Measurements from ENCODE around the gene DOCK9. TPM values are rescaled to one million over a fixed set of nuclear protein-coding genes. Genes with fewer than 3 reads are reported as not detected.

Gene DOCK9
- total and polyA plus RNA-seq, 9 of the 15 experiments (the other 6 are each of a cell fraction or from before 2014, with no cell fraction given), result 3.5 to 25.3 (median 16.7) TPM

DNA sequence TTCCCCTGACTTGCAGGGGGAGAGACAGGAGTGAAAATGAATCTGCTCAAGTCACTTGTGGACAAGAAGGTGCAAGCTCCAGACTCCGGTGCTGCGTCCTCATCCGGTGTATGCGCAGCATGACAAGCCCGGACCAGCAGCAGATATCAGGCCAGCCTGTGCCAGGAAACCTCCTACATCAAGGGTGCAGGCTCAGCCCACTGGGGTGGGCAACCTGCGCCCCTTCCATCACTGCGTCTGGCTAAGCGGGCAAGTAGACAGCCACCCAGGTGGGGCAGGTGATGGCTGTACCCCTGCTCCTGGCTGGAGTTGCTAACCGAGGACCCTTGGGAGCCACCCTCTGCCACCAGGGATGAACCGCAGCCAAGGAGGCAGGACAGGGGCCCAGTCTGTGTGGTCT lies 192.5 kb downstream of the DOCK9 start (continued):
- TF ChIP-seq TAF9B (IDR thresholded peaks at IDR 0.05; ENCODE audit: partially characterized antibody) (no peak), ZNF274 (IDR thresholded peaks at IDR 0.05; ENCODE audit: borderline replicate concordance, low read depth, low read length) (no peak), MXI1 (IDR thresholded peaks at IDR 0.05; ENCODE audit: low read depth, low read length) (no peak), ZKSCAN3 (CRISPR knock-in tag; IDR thresholded peaks at IDR 0.05) (no peak), PTBP1 (IDR thresholded peaks at IDR 0.05; ENCODE audit: low read depth, low read length) (no peak), BACH1 (tag; IDR thresholded peaks at IDR 0.05) (no peak)
- TF ChIP-seq, protein P1, sequence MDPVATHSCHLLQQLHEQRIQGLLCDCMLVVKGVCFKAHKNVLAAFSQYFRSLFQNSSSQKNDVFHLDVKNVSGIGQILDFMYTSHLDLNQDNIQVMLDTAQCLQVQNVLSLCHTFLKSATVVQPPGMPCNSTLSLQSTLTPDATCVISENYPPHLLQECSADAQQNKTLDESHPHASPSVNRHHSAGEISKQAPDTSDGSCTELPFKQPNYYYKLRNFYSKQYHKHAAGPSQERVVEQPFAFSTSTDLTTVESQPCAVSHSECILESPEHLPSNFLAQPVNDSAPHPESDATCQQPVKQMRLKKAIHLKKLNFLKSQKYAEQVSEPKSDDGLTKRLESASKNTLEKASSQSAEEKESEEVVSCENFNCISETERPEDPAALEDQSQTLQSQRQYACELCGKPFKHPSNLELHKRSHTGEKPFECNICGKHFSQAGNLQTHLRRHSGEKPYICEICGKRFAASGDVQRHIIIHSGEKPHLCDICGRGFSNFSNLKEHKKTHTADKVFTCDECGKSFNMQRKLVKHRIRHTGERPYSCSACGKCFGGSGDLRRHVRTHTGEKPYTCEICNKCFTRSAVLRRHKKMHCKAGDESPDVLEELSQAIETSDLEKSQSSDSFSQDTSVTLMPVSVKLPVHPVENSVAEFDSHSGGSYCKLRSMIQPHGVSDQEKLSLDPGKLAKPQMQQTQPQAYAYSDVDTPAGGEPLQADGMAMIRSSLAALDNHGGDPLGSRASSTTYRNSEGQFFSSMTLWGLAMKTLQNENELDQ (CRISPR knock-in tag; IDR thresholded peaks at IDR 0.05; ENCODE audit: borderline replicate concordance), result no peak

DNA sequence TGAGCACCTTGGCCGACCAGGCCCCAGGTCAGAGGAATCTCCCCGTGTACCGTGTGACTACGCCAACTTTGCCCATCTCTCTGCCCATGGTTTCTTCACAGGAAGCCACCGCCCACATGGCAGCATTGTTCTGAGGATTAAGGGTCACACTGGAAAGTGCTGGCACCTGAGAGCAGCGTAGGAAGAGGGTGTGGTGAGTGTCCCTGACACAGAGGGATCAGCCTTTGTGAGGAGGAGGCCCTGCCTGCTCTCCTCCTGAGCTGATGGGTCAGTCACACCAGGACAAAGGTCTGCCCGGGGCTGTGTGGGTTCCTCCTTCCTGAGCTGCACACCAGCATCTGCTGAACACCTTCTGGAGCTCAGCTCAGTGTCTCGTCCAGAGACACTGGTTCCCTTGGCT lies 193.2 kb downstream of the DOCK9 start:
- Histone ChIP-seq H3K4me1 (replicated peaks in 1 of 2; ENCODE audit: control insufficient read depth in 2 of 2, insufficient read depth in 2 of 2, low read length in 2 of 2) (no peaks in the 10 kb centered on the region), H3K4me2 (ENCODE audit: insufficient read depth, low read length) (no peak overlapping the region), H3K27ac (ENCODE audit: extremely low read depth, low read depth, low read length) (no peak overlapping the region), H3K79me2 (ENCODE audit: control insufficient read depth, insufficient read depth, low read length) (no peaks in the 10 kb centered on the region), H3K36me3 (ENCODE audit: control insufficient read depth, insufficient read depth, low read length) (no peaks in the 10 kb centered on the region), H3K9ac (ENCODE audit: insufficient read depth in 1 of 2, low read depth in 2 of 2, low read length in 2 of 2) (no peak overlapping the region), H3K27me3 (ENCODE audit: control insufficient read depth in 2 of 2, insufficient read depth in 2 of 2, low read length in 2 of 2) (peaks cover 10 to 62% of the 10 kb centered on the region in 2 experiments; a peak in 4 of 5 replicates), H4K20me1 (replicated peaks; ENCODE audit: control insufficient read depth, insufficient read depth, low read length) (no peaks in the 10 kb centered on the region), H3K9me1 (ENCODE audit: control insufficient read depth, insufficient read depth, low read length) (no peaks in the 10 kb centered on the region), H3K4me3 (no peak overlapping the region), H2AFZ (ENCODE audit: low read depth, low read length) (no peak overlapping the region), H3K9me3 (replicated peaks; ENCODE audit: control insufficient read depth, insufficient read depth, low read depth, low read length) (no peaks in the 10 kb centered on the region)
- ChIA-PET CTCF (ENCODE audit: low intra/inter-chr PET ratio) (no interaction called here), POLR2A (no interaction called here)
- no peak for ATAC-seq
- BruUV-seq (replicated peaks), result no TSS peak
- no peak for DNase-seq (ENCODE audit: extremely low read depth in 1 of 4, low spot score in 3 of 4)
- no peak for TF ChIP-seq JUN (IDR thresholded peaks at IDR 0.05; ENCODE audit: borderline replicate concordance, low read depth, low read length)
- TF ChIP-seq JUN (CRISPR knock-in tag; IDR thresholded peaks at IDR 0.05; ENCODE audit: borderline replicate concordance), result no peak
- TF ChIP-seq SAFB2 (IDR thresholded peaks at IDR 0.05; ENCODE audit: borderline replicate concordance, low read depth, low read length, severe bottlenecking), result no peak
- no peak for TF ChIP-seq MXI1 (IDR thresholded peaks at IDR 0.05; ENCODE audit: low read depth, low read length)
- no peak for TF ChIP-seq DPF2 (IDR thresholded peaks at IDR 0.05)
- in situ Hi-C loops (cut with MboI) (no loop called here), intact Hi-C loops (cut with micrococcal nuclease) (no loop called here)
- no peak for FAIRE-seq
- 4% methylated on average over 4 of the region's 8 CpGs for WGBS (ENCODE audit: insufficient coverage, low coverage, missing lambda C conversion rate)

Data from K562 (cell line).